Sigmoid colon (tissue), 7 donors: ENCODE results near the gene PCDHGA1. TPM values are rescaled to one million over a fixed set of nuclear protein-coding genes. Genes with fewer than 3 reads are reported as not detected.

Experiments used
- DNase-seq: peaks from one replicate; pipeline ENCODE4 v3.0.0-alpha.2; 2019
- H3K27ac ChIP-seq, 4 donors: fragments of 200-600 bp; sonication (generic); one replicate each; pipeline ENCODE4 v1.5.1; 2016 to 2019; ENCODE audit warnings: mild to moderate bottlenecking in 1 of 4
- H3K27me3 ChIP-seq, 3 donors: fragments of 200-600 bp; sonication (generic); one replicate each; pipeline ENCODE4 v1.5.1; 2019; ENCODE audit warnings: mild to moderate bottlenecking in 1 of 3
- H3K36me3 ChIP-seq, 4 donors: fragments of 200-600 bp; sonication (generic); one replicate each; pipeline ENCODE4 v1.5.1; 2016 to 2019
- H3K4me1 ChIP-seq, 4 donors: fragments of 200-600 bp; sonication (generic); one replicate each; pipeline ENCODE4 v1.5.1; 2017 to 2019
- H3K4me3 ChIP-seq, 4 donors: fragments of 200-600 bp; sonication (generic); one replicate each; pipeline ENCODE4 v1.5.1; 2017 to 2019; ENCODE audit warnings: mild to moderate bottlenecking in 2 of 4, moderate library complexity in 1 of 4
- H3K9me3 ChIP-seq, 4 donors: fragments of 200-600 bp in 3 of 4; sonication (generic) in 3 of 4; one replicate each; pipeline versions ENCODE4 v1.5.1 to v1.6.1; 2013 to 2019
- EP300 ChIP-seq, 4 donors: sonication (generic); formaldehyde crosslinking; IDR thresholded peaks; one replicate each; pipeline ENCODE4 v1.6.1; 2017; ENCODE audit warnings: antibody characterized with exemption in 4 of 4
- POLR2A ChIP-seq, 2 donors: fragments of 450-650 bp; IDR thresholded peaks; one replicate each; pipeline ENCODE4 v1.6.1; 2016; ENCODE audit warnings: antibody characterized with exemption in 2 of 2, mild to moderate bottlenecking in 2 of 2, moderate library complexity in 2 of 2
- POLR2AphosphoS5 ChIP-seq, 4 donors: sonication (generic); formaldehyde crosslinking; IDR thresholded peaks; one replicate each; pipeline ENCODE4 v1.6.1; 2017; ENCODE audit warnings: antibody characterized with exemption in 4 of 4
- WGBS, 2 donors: extraction: QIAGEN DNeasy Blood & Tissue Kit; methylation state at CpG; one replicate each; pipeline ENCODE4 v1.1.7; 2013; 5-methylcytosine and 5-hydroxymethylcytosine counted together
- intact Hi-C: fragments of 100-400 bp; cut with DNase I; formaldehyde crosslinking; loops from one replicate; pipeline ENCODE4 v1.15.1; 2023
- polyA plus RNA-seq, 3 donors: library from polyadenylated mRNA; stranded (reverse); fragments of 200-250 nt; gene quantifications; one replicate each; pipeline ENCODE4 v1.2.3, GENCODE V29; 2013
- total RNA-seq, 4 donors: library from RNA; depleted of rRNA; stranded (reverse); fragments of >200 nt; gene quantifications; one replicate each; pipeline ENCODE4 v1.1.0, GENCODE V29; 2016
- TF ChIP-seq, protein P1 (sequence below), 4 experiments: fragments of 450-650 bp in 3 of 4; fragments of 200-600 bp in 1 of 4; IDR thresholded peaks; one replicate each; pipeline ENCODE4 v1.5.1; 2016 to 2019; ENCODE audit warnings: antibody characterized with exemption in 4 of 4, mild to moderate bottlenecking in 3 of 4, moderate library complexity in 2 of 4
- donor health status: healthy with polysubstance abuse.
- donor health status: Bipolar disorder and iron deficiency.
- donor health status: healthy.

PCDHGA1 gene
- total and polyA plus RNA-seq, 7 donors = 0.26 to 1.4 (median 1.1) TPM; not detected in 2

DNA sequence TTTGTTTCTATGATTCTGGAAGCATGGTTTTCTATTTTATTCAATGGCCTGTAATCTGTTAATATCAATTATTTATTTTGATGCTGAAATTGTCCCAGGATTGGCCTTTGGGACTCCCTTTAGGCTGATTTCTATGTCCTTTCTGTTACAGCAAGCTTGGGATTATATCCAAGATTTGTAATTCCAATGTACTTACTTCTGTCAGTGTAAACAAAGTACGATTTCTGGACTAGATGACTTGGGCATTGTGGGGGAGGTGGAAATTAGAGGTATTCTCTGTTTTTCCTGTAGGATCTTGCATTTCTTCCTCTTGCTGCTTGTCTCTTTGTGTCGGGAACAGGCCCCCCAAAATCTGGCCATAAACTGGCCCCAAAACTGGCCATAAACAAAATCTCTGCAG lies 103.7 kb downstream of the PCDHGA1 start:
- no peak overlapping the region for H3K27ac ChIP-seq
- TF ChIP-seq POLR2A (IDR thresholded peaks at IDR 0.05) (no peak), POLR2AphosphoS5 (IDR thresholded peaks at IDR 0.05) (no peak), EP300 (IDR thresholded peaks at IDR 0.05) (no peak)
- TF ChIP-seq, protein P1, sequence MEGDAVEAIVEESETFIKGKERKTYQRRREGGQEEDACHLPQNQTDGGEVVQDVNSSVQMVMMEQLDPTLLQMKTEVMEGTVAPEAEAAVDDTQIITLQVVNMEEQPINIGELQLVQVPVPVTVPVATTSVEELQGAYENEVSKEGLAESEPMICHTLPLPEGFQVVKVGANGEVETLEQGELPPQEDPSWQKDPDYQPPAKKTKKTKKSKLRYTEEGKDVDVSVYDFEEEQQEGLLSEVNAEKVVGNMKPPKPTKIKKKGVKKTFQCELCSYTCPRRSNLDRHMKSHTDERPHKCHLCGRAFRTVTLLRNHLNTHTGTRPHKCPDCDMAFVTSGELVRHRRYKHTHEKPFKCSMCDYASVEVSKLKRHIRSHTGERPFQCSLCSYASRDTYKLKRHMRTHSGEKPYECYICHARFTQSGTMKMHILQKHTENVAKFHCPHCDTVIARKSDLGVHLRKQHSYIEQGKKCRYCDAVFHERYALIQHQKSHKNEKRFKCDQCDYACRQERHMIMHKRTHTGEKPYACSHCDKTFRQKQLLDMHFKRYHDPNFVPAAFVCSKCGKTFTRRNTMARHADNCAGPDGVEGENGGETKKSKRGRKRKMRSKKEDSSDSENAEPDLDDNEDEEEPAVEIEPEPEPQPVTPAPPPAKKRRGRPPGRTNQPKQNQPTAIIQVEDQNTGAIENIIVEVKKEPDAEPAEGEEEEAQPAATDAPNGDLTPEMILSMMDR (IDR thresholded peaks at IDR 0.05) = no peak
- peaks cover 0 to 7% (median 0%) of the 10 kb centered on the region in 4 donors for H3K36me3 ChIP-seq
- peaks cover 29 to 69% (median 49%) of the 10 kb centered on the region in 4 donors for H3K9me3 ChIP-seq
- no peak overlapping the region for H3K4me3 ChIP-seq
- intact Hi-C loops = no loop called here
- H3K27me3 ChIP-seq = no peaks in the 10 kb centered on the region
- H3K4me1 ChIP-seq = no peaks in the 10 kb centered on the region
- no peak for DNase-seq
- 77 to 81% methylated on average over 2 of the region's 2 CpGs for WGBS, 2 donors

DNA sequence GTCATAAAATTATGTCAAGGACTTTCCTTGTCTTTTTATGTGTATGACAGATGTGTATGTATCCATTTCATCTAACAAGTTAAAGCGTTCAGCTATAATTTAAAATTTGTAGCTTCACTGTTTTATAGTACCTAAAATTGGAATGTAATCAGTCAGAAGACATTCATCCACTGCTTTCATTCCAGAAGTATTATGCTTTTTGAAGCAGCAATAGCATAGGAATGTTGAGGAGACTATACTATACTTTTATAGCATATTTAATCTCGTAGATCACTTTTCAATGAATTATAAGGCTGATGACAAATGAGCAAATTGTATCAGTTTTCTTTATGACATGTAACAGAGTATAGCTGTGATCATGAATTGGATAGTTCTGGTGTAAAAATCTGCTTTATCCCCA lies 106.9 kb downstream of the PCDHGA1 start:
- DNase-seq = no peak
- no peak overlapping the region for H3K27ac ChIP-seq
- H3K4me1 ChIP-seq = no peaks in the 10 kb centered on the region
- H3K36me3 ChIP-seq = peaks cover 0 to 7% (median 2%) of the 10 kb centered on the region in 4 donors
- no peaks in the 10 kb centered on the region for H3K27me3 ChIP-seq
- TF ChIP-seq POLR2A (IDR thresholded peaks at IDR 0.05) (no peak), EP300 (IDR thresholded peaks at IDR 0.05) (no peak)
- TF ChIP-seq, protein P1 (IDR thresholded peaks at IDR 0.05) = no peak
- H3K9me3 ChIP-seq = peaks cover 21 to 70% (median 45%) of the 10 kb centered on the region in 4 donors
- intact Hi-C loops = no loop called here
- 88 to 93% methylated on average over 2 of the region's 2 CpGs for WGBS, 2 donors
- no peak overlapping the region for H3K4me3 ChIP-seq

DNA sequence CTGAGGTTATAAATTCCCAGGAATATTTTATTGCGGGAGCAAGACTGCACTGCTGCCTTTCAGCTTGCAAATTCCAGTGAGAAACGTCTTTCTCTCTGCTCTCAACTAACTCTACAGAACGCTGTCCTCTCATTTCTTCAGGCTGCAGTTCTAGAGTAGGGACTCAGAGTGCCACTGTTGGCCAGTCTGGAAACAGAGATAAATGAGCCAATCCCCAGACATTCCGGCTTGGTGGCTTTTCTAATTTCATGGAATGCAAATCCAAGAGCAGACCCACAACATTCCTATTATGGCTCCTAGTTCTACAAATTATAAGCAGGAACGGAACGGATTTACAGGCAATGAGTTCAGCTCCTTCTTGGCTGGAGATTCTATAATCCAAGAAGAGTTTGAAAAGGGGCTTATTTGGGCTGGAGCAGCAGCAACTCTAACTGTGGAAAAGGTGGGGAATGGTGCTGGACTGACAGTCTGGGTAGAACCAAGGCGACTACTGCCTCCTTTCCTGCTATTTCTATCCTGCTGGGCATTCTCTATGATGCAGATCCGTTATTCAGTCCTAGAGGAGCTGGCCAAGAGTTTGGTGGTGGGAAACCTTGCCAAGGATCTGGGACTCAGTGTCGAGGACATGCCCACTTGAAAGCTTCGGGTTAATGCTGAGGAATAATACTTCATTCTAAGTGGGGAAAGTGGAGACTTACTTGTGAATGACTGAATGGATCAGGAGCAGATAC lies 109.3 kb downstream of the PCDHGA1 start:
- H3K9me3 ChIP-seq = peaks cover 12 to 61% (median 34%) of the 10 kb centered on the region in 4 donors
- 71 to 77% methylated on average over 10 of the region's 10 CpGs for WGBS, 2 donors
- no peak overlapping the region for H3K27ac ChIP-seq
- no peaks in the 10 kb centered on the region for H3K27me3 ChIP-seq
- no peak overlapping the region for H3K4me3 ChIP-seq
- no peak for TF ChIP-seq POLR2AphosphoS5 (IDR thresholded peaks at IDR 0.05)
- TF ChIP-seq, protein P1 (IDR thresholded peaks at IDR 0.05) = no peak
- no peak for TF ChIP-seq POLR2A (IDR thresholded peaks at IDR 0.05)
- no peak for TF ChIP-seq EP300 (IDR thresholded peaks at IDR 0.05)
- no peaks in the 10 kb centered on the region for H3K4me1 ChIP-seq
- DNase-seq = no peak
- H3K36me3 ChIP-seq = peaks cover 0 to 7% (median 2%) of the 10 kb centered on the region in 4 donors
- intact Hi-C loops = no loop called here

DNA sequence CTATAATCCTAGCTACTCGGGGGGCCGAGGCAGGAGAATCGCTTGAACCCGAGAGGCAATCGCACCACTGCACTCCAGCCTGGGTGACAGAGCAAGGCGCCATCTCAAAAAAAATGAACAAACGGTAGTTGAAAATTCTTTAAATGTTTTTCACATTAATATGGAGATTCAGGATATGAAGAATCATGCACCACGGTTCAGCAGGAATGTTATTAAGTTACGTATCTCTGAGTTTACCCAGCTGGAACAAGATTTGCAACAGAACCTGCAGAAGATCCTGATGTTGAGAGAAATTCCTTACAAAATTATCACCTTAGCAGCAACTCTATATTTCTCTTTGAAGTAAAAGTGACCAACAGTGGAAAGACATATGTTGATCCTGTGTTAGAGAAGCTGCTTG lies 110.0 kb downstream of the PCDHGA1 start:
- Histone ChIP-seq H3K27ac (no peak overlapping the region), H3K36me3 (peaks cover 0 to 7% (median 2%) of the 10 kb centered on the region in 4 donors), H3K4me3 (no peak overlapping the region), H3K27me3 (no peaks in the 10 kb centered on the region), H3K4me1 (no peaks in the 10 kb centered on the region), H3K9me3 (peaks cover 12 to 62% (median 34%) of the 10 kb centered on the region in 4 donors)
- TF ChIP-seq POLR2A (IDR thresholded peaks at IDR 0.05) (no peak), EP300 (IDR thresholded peaks at IDR 0.05) (no peak), POLR2AphosphoS5 (IDR thresholded peaks at IDR 0.05) (no peak)
- TF ChIP-seq, protein P1 (IDR thresholded peaks at IDR 0.05) = no peak
- intact Hi-C loops = no loop called here
- 93 to 96% methylated on average over 9 of the region's 9 CpGs for WGBS, 2 donors
- no peak for DNase-seq
